ENCODE measurements around the gene ADRB2.
"Not testable (repeated sequence)": the region's sequence is repeated elsewhere in the genome, so short reads cannot be mapped to it uniquely, and the experiment has no call there.

The ADRB2 gene

DNA sequence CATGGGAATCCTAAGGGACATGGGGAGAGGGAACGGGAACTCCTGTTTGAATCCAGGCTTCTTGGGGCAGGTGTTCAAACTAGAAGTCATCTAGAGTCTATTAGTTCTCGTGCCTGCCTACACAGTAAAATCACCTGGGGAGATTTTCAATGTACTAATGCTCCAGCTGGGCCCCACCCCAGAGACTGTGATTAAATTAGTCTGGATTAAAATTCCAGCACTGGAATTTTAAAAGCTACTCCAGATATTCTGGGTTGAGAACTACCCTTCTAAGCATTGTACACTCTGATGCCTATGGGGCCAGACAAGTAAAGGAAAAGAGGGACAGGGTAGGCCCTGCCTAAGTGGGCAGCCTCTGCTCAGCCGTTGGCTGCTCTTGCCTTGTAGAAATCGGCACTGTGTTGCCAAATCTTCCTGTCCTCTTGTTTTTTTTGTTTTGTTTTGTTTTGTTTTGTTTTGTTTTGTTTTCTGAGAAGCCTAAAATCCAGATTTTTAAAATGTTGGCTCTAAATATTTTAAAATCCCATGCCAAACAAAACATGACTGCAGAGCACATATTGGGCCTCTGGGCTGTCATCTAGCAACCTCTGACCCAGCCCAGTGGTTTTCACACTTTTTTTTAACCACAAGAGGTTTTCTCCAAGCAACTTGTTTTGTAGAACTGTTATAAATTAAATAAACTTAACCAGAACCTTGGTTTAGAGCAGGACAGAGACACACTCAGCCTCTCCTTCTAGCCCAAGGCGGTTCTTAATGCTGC, 29.0 kb downstream of the ADRB2 start:
- no peak for DNase-seq (ENCODE audit: low read depth)

- no peak for DNase-seq (ENCODE audit: low read depth)
These were observed 29.6 kb downstream of the ADRB2 start for GRCh38 chr5:148856009-148856367.

- no peak for DNase-seq (ENCODE audit: low read depth)
These were observed 30.0 kb downstream of the ADRB2 start for GRCh38 chr5:148856424-148856823.

- DNase-seq (ENCODE audit: low read depth) = no peak
These were observed 31.1 kb downstream of the ADRB2 start for GRCh38 chr5:148857474-148857873.

DNA sequence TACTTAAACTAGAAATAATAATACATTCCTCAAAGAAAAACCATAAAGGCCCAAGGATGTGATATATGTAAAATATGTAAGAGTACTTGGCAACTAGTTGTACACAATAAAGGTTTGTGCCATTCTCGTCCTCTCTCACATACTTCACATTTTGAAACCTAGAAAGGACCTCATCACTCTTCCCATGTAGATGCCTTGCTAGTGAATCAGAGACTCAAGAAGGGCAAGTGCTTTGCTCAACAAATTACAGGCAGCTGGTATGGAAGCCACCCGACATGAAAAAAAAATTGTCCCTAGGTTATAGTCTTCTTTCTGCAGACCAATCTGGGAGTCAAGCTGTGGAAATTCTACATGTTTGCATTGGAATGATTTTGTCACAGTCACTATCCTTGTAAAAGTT, 31.7 kb downstream of the ADRB2 start:
- DNase-seq (ENCODE audit: low read depth) = no peak

DNA sequence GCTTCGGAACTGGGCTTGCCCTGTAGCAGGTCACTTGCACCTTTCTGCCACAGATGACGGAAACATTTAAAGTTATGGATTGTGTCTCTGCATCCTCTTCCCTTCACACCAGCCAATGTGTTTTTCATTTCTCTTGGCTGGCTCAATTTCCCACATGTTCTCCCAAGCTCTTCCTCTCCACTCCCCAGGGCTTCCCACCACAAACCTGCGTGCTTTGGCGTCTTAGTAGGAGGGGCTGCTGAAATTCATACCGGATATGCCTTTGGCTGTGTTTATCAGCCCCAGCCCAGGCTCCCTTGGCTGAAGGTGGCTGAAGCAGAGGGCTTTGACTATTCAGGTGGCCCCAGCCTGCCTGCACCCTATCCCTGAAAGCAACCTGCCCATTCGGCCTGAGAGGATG, 32.1 kb downstream of the ADRB2 start:
- no peak for DNase-seq (ENCODE audit: low read depth)

GRCh38 chr5:148859703-148860102, 33.3 kb downstream of the ADRB2 start:
- no peak for DNase-seq (ENCODE audit: low read depth)

GRCh38 chr5:148860599-148860998, 34.2 kb downstream of the ADRB2 start:
- DNase-seq (ENCODE audit: low read depth) = no peak

DNA sequence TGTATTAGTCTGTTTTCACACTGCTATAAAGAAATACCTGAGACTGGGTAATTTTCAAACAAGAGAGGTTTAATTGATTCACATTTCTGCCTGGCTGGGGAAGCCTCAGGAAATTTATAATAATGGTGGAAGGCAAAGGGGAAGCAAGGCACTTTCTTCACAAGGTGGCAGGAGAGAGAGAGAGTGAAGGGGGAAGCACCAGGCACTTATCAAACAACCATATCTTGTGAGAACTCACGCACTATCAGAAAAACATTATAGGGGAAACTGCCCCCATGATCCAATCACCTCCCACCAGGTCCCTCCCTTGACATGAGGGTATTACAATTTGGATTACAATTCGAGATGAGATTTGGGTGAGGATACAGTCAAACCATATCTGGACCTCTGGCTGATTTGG, 34.7 kb downstream of the ADRB2 start:
- DNase-seq (ENCODE audit: low read depth) = no peak

- no peak for DNase-seq (ENCODE audit: low read depth)
These were observed 35.3 kb downstream of the ADRB2 start for GRCh38 chr5:148861696-148862095.

- no peak for DNase-seq (ENCODE audit: low read depth)
These were observed 37.9 kb downstream of the ADRB2 start for GRCh38 chr5:148864113-148864841.

DNA sequence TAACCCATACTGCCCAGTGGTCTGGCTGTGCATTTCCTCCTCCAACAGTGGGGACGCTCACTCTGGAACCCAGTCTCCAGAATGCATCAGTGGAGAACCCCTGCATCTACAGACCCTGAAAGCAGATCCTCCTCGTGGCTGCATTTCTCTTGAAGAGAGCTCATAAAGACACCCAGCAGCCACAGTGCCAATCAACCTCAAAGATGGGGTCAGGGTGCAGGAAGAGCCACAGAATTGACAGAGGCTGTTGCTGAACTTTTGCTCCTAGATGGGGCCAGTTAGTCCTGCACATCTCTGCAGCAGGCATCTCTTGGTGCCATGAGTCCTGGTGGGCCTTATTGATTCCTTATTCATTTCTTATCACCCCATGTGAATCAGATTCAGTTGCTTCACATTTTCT, 39.6 kb downstream of the ADRB2 start:
- no peak for DNase-seq (ENCODE audit: low read depth)

GRCh38 chr5:148873120-148873519, 46.7 kb downstream of the ADRB2 start:
- DNase-seq (ENCODE audit: low read depth) = no peak

- no peak for DNase-seq (ENCODE audit: low read depth)
These were observed 47.5 kb downstream of the ADRB2 start for GRCh38 chr5:148873690-148874485.

GRCh38 chr5:148875205-148875875, 48.9 kb downstream of the ADRB2 start:
- DNase-seq (ENCODE audit: low read depth) = no peak

- not testable (repeated sequence) for DNase-seq (ENCODE audit: low read depth)
These were observed 51.0 kb downstream of the ADRB2 start for GRCh38 chr5:148877436-148877835.
